ENCODE results near the gene DGCR6L.
"Not testable (repeated sequence)": the region's sequence is repeated elsewhere in the genome, so short reads cannot be mapped to it uniquely, and the experiment has no call there.

DGCR6L gene

GRCh38 chr22:20319745-20320658 is at the start of gene DGCR6L:
Gene DGCR6L (minus strand): TSS chr22:20320060. CDS start chr22:20319988, 72 bp downstream.
- DNase-seq: peak; percentile 84

- DNase-seq: not testable (repeated sequence)
Measured at GRCh38 chr22:20368875-20369274, 49.0 kb upstream of the DGCR6L start.

DNA sequence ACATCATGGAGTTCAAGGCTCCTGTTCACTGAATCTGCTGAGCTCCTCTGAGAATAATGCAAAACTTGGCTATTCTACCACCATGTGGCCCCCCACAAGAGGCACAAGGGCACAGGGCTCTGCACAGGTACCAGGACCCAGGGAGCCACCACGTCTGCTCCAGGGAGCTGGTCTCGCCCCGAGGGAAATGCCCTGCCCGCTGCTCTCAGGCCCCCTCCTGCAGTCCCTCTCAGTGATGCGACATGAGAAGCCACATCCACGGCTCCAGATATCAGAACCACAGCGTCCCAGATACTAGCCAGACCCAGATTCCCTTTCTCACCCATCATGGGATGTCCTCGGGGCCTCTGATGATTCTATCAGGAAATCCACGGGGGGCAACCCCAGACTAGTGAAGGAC is 47.0 kb upstream of the DGCR6L start:
- not testable (repeated sequence) for DNase-seq

DNA sequence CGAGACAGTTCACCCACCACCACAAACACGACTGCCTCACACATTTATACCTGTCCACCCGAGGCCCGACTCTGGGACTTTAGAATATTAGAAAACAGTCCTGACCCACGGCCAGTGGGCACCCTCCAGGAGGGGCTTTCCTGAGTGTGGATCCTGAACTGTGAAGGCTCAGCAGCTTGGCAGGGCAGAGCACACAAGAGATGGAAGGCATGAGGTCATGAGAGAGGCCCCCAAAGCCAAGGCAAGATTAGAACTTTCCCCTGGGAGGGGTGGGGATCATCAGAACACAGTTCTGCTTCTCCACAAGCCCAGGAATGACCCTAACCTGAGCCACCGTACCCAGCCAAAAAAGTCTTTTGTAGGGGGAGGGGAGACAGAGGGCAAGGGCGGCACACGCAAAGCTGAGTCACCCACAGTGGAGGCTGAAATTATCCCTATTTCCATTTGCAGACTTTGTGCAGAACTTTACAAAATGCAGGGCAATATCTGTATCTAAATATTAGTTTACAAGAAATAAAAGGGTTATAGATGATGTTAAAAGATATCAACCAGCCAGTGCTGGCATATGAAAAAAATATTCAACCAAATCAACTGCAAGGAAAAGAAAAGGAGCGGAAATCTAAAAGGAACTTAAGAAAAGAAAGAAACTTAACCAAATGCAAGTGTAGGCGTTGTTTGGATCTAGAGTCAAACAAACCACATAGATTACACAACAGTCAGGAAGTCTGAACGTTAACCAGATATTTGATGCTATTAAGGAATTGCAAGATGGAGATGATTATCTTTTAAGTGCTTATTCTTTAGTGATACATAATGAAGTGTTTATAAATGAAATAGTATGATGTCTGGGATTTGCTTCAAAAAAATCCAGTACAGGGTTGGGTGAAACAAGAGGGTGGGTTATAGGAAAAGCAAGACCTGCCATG is 44.7 kb upstream of the DGCR6L start:
- DNase-seq: not testable (repeated sequence)

DNA sequence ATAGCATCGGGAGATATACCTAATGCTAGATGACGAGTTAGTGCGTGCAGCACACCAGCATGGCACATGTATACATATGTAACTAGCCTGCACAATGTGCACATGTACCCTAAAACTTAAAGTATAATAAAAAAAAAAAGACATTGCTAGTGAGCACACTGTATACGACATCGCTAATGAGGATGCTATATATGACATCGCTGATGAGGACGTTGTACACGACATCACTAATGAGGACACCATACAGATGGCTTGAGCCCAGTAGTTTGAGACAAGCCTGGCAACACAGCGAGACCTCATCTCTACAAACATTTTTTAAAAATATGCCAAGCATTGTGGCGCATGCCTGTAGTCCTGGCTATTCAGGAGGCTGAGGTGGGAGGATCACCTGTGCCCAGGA is 42.5 kb upstream of the DGCR6L start:
- not testable (repeated sequence) for DNase-seq

DNA sequence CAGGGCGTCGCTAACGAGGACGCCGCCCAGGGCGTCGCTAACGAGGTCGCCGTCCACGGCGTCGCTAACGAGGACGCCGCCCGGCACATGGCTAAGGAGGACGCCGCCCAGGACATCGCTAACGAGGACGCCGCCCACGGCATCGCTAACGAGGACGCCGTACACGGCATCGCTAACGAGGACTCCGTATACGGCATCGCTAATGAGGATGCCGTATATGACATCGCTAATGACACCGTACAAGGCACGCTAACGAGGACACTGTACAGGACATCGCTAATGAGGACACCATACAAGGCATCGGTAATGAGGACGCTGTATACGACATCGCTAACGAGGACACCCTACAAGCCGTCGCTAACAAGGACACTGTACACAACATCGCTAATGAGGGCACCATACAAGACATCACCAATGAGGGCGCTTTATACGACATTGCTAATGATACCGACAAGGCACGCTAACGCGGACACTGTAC is 41.9 kb upstream of the DGCR6L start:
- not testable (repeated sequence) for DNase-seq

DNA sequence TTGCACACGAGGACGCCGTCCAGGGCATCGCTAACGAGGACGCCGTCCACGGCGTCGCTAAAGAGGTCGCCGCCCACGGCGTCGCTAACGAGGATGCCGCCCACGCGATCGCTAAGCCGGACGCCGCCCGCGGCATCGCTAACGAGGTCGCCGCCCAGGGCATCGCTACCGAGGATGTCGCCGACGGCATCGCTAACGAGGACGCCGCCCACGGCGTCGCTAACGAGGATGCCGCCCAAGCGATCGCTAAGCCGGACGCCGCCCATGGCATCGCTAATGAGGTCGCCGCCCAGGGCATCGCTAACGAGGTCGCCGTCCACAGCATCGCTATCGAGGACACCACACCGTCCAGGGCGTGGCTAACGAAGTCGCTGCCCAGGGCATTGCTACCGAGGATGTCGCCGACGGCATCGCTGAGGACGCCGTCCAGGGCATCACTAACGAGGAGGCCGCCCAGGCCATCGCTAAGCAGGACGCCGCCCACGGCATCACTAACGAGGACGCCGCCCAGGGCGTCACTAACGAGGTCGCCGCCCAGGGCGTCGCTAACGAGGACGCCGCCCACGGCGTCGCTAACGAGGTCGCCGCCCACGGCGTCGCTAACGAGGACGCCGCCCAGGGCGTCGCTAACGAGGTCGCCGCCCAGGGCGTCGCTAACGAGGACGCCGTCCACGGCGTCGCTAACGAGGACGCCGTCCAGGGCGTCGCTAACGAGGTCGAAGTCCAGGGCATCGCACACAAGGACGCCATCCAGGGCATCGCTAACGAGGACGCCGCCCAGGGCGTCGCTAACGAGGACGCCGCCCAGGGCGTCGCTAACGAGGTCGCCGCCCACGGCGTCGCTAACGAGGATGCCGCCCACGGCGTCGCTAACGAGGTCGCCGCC is 41.2 kb upstream of the DGCR6L start:
- not testable (repeated sequence) for DNase-seq

GRCh38 chr22:20360261-20360660 is 40.4 kb upstream of the DGCR6L start:
- not testable (repeated sequence) for DNase-seq

DNA sequence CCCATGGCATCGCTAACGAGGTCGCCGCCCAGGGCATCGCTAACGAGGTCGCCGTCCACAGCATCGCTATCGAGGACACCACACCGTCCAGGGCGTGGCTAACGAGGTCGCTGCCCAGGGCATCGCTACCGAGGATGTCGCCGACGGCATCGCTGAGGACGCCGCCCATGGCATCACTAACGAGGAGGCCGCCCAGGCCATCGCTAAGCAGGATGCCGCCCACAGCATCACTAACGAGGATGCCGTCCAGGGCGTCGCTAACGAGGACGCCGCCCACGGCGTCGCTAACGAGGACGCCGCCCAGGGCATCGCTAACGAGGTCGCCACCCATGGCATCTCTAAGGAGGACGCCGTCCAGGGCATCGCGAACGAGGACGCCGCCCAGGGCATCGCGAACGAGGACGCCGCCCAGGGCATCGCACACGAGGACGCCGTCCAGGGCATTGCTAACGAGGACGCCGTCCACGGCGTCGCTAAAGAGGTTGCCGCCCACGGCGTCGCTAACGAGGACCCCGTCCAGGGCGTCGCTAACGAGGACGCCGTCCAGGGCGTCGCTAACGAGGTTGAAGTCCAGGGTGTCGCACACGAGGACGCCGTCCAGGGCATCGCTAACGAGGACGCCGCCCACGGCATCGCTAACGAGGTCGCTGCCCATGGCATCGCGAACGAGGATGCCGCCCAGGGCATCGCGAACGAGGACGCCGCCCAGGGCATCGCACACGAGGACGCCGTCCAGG is 38.8 kb upstream of the DGCR6L start:
- DNase-seq: not testable (repeated sequence)

DNA sequence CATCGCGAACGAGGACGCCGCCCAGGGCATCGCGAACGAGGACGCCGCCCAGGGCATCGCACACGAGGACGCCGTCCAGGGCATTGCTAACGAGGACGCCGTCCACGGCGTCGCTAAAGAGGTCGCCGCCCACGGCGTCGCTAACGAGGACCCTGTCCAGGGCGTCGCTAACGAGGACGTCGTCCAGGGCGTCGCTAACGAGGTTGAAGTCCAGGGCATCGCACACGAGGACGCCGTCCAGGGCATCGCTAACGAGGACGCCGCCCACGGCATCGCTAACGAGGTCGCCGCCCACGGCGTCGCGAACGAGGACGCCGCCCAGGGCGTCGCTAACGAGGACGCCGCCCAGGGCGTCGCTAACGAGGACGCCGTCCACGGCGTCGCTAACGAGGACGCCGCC is 38.1 kb upstream of the DGCR6L start:
- DNase-seq: not testable (repeated sequence)

GRCh38 chr22:20356906-20357305 is 37.0 kb upstream of the DGCR6L start:
- DNase-seq: not testable (repeated sequence)

GRCh38 chr22:20355939-20356636 is 36.2 kb upstream of the DGCR6L start:
- not testable (repeated sequence) for DNase-seq

DNA sequence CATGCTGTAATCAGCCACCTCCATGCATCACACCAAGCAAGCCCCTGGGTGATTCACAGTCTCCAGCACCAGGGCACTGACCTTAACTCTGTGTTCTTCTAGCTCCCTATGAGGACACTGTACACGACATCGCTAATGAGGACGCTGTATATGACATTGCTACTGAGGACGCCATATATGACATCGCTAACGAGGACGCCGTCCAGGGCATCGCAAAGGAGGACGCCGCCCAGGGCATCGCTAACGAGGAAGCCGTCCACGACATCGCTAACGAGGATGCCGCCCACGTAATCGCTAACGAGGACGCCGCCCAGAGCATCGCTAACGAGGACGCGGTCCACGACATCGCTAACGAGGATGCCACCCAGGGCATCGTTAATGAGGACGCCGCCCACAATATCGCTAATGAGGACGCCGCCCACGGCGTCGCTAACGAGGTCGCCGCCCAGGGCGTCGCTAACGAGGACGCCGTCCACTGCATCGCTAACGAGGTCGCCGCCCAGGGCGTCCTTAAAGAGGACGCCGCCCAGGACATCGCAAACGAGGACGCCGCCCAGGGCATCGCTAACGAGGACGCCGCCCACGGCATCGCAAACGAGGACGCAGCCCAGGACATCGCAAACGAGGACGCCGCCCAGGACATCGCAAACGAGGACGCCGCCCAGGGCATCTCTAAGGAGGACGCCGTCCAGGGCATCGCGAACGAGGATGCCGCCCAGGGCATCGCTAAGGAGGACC is 34.5 kb upstream of the DGCR6L start:
- DNase-seq: no peak

DNA sequence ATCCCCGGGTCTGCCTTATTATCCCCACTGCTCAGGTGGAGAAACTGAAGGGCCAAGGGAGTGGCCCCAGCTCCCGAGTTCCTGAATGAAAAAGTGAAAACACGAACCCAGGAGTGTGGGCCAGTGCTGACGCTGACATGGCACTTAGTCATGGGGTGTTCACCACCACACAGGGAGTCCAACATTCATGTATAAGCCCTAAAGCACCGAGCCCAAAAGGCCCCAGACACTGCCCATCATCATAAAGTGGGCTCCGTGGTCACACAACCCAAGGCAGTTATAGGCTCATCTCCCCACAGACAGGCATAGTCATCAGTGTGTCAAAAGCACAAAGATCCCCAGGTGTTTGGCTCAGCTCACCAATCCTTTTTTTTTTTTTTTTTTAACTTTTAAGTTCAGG is 32.7 kb upstream of the DGCR6L start:
- DNase-seq: not testable (repeated sequence)

- not testable (repeated sequence) for DNase-seq
Measured at GRCh38 chr22:20346553-20346952, 26.7 kb upstream of the DGCR6L start.

DNA sequence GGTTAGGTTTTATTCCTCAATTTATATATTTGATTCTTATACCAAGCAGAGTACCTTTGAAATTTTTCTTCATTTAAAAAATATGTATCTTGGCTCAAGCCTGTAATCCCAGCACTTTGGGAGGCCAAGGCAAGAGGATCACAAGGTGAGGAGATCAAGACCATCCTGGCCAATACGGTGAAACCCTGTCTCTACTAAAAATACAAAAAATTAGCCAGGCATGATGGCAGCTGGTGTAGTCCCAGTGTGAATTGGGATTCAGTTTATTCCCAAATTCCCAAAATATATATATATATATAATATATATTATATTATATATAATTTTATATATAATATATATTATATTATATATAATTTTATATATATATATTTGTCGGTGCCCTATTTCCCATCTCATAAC is 18.4 kb upstream of the DGCR6L start:
- not testable (repeated sequence) for DNase-seq

DNA sequence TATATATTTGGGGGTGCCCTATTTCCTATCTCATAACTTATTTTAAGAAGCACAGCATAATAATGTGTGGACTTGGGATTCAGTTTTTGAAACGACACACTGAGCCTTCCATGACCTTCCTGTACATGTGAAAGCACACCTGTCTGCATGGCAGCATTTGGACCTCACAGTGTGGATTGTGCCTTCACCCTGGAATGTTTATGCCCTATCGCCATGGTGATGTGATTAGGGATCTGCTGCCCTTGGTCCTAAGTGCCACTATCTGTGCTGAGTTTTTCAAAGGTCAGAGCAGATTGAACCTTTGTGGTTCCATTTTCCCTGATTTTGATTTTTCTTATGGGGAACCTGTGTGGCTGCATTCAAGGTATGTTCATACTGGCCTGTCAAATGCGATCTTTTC is 17.9 kb upstream of the DGCR6L start:
- DNase-seq: not testable (repeated sequence)

- not testable (repeated sequence) for DNase-seq
Measured at GRCh38 chr22:20336561-20336960, 16.7 kb upstream of the DGCR6L start.

DNA sequence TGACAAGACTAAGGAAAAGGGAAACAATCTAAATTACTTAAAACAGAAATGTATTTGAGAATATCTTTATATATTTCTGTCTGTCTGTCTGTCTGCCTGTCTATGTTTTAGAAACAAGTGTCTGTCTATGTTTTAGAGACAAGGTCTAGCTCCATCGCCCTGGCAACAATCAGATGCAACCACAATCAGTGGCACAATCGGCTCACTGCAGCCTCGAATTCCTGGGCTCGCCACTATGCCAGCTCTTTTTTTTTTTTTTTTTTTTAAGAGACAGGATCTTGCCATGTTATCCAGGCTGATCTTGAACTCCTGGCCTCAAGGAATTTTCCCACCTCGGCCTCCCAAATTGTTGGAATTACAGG is 8.7 kb upstream of the DGCR6L start:
- DNase-seq: not testable (repeated sequence)

DNA sequence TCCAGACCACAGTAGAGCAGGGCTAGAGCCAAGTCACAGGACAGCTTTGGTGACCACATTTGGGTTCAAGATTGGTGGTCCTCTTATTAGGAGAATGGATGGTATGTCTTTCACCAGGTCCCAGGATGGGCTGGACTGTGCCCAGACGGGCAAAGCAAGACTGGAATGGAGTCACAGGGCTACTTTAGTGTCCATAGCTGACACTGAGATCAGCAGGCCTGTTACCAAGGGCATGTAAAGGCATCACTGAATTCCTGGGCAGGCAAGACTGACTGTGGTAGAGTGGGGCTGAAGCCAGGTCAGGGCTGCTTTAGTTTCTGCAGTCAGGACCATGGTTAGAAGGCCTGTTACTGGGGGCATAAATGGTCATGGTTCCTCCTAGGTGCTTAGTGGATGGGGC is 6.1 kb upstream of the DGCR6L start:
- not testable (repeated sequence) for DNase-seq
